ENCODE results near the gene TADA2A. TPM values are rescaled to one million over a fixed set of nuclear protein-coding genes. Genes with fewer than 3 reads are reported as not detected.

Gene TADA2A
- polyA plus RNA-seq, 1 donor (not counting 4 experiments of a cell fraction or from before 2014, with no cell fraction given), result 13.8 TPM

DNA sequence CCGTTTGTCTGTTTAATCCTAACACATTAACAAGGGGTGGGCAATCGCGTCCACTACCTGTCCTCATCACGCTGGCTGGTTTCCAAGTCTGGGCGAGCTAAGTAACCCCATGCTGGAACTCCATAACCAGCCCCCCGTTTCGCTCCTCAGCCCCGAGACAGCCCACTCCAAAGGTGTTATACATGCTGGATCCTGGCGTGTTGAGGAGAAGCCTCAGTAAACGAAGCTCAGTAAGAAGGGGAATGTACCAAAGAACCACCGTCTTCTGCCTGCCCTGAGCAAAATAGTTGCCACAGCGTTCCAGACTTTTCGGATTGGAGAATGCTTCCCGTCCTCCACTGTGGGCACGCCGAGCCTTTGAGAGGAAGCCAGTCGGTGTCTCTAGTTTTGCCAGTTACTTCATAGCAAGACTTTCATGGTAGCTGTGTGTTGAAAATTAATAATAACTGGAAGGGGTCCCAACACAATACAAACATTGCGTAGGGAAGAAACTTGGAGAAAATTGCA is 47.0 kb upstream of the TADA2A start:
- peak overlapping the region; percentile 82 for H2AFZ ChIP-seq (ENCODE audit: control insufficient read depth, low read length)
- peak overlapping the region; percentile 96 for H3K9ac ChIP-seq (ENCODE audit: control insufficient read depth, extremely low read depth, insufficient read depth, low read length)
- TF ChIP-seq EZH2 (IDR thresholded peaks at IDR 0.05; ENCODE audit: low read length), result no peak
- TF ChIP-seq, protein P1, sequence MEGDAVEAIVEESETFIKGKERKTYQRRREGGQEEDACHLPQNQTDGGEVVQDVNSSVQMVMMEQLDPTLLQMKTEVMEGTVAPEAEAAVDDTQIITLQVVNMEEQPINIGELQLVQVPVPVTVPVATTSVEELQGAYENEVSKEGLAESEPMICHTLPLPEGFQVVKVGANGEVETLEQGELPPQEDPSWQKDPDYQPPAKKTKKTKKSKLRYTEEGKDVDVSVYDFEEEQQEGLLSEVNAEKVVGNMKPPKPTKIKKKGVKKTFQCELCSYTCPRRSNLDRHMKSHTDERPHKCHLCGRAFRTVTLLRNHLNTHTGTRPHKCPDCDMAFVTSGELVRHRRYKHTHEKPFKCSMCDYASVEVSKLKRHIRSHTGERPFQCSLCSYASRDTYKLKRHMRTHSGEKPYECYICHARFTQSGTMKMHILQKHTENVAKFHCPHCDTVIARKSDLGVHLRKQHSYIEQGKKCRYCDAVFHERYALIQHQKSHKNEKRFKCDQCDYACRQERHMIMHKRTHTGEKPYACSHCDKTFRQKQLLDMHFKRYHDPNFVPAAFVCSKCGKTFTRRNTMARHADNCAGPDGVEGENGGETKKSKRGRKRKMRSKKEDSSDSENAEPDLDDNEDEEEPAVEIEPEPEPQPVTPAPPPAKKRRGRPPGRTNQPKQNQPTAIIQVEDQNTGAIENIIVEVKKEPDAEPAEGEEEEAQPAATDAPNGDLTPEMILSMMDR (optimal IDR thresholded peaks at IDR 0.05 in 1 of 3, IDR thresholded peaks at IDR 0.05 in 1 of 3, conservative IDR thresholded peaks at IDR 0.05 in 1 of 3; ENCODE audit: extremely low read depth in 1 of 3, insufficient read depth in 2 of 3, low read length in 3 of 3), result no peak
- H3K27me3 ChIP-seq (ENCODE audit: control insufficient read depth, extremely low read depth, insufficient read depth, low read length), result no peaks in the 10 kb centered on the region
- H3K36me3 ChIP-seq (ENCODE audit: control insufficient read depth in 2 of 2, extremely low read depth in 1 of 2, insufficient read depth in 2 of 2, low read length in 2 of 2), result no peaks in the 10 kb centered on the region
- H3K9me3 ChIP-seq (ENCODE audit: control insufficient read depth, low read depth, low read length), result no peaks in the 10 kb centered on the region
- H3K4me3 ChIP-seq (ENCODE audit: control insufficient read depth in 2 of 3, extremely low read depth in 1 of 3, insufficient read depth in 2 of 3, low read depth in 1 of 3, low read length in 3 of 3), result peak overlapping the region in 2 of 3 experiments; percentile 51 to 81
- H3K4me1 ChIP-seq (ENCODE audit: control insufficient read depth, extremely low read depth, insufficient read depth, low read length), result peaks cover 44% of the 10 kb centered on the region
- DNase-seq (ENCODE audit: low read depth, low spot score) (no peak), FAIRE-seq (no peak)
- peak overlapping the region; percentile 86 for H3K27ac ChIP-seq (ENCODE audit: control insufficient read depth, insufficient read depth, low read length)
- H3K4me2 ChIP-seq (ENCODE audit: control insufficient read depth, extremely low read depth, insufficient read depth, low read depth, low read length), result peak overlapping the region; percentile 98
- no peaks in the 10 kb centered on the region for H3K9me1 ChIP-seq (ENCODE audit: control insufficient read depth, extremely low read depth, insufficient read depth, low read length)
- dilution Hi-C loops (cut with MboI; ENCODE audit: extremely low pct_ligation_motif_present, low sequenced_read_pairs), result no loop called here
- no peaks in the 10 kb centered on the region for H4K20me1 ChIP-seq (ENCODE audit: control insufficient read depth, extremely low read depth, insufficient read depth, low read length)
- peaks cover 40% of the 10 kb centered on the region for H3K79me2 ChIP-seq (ENCODE audit: control insufficient read depth, insufficient read depth, low read length)

DNA sequence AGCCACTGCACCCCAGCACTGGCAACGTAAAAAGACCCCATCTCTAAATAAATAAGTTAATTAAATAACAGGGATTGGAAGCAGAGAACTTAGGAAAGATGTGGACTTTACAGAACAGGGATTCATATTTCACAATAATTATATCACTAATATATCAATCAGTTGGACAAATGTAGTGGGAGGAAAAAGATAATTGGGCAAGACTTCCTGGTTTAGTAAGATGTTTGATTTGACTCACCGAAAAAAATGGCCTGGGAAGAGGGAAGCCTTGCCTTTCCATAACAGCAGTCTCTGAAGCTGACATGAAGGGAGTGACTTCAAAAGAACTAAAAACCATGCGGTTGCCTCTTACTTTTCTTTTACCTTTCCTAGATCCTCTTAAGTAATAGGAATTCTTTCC is 46.1 kb upstream of the TADA2A start:
- peaks cover 44% of the 10 kb centered on the region for H3K4me1 ChIP-seq (ENCODE audit: control insufficient read depth, extremely low read depth, insufficient read depth, low read length)
- no peak for DNase-seq (ENCODE audit: low read depth, low spot score)
- peaks cover 31% of the 10 kb centered on the region for H3K79me2 ChIP-seq (ENCODE audit: control insufficient read depth, insufficient read depth, low read length)
- no peaks in the 10 kb centered on the region for H3K9me1 ChIP-seq (ENCODE audit: control insufficient read depth, extremely low read depth, insufficient read depth, low read length)
- no peaks in the 10 kb centered on the region for H3K27me3 ChIP-seq (ENCODE audit: control insufficient read depth, extremely low read depth, insufficient read depth, low read length)
- dilution Hi-C loops (cut with MboI; ENCODE audit: extremely low pct_ligation_motif_present, low sequenced_read_pairs), result no loop called here
- H3K9ac ChIP-seq (ENCODE audit: control insufficient read depth, extremely low read depth, insufficient read depth, low read length), result no peak overlapping the region
- H3K4me3 ChIP-seq (ENCODE audit: control insufficient read depth in 2 of 3, extremely low read depth in 1 of 3, insufficient read depth in 2 of 3, low read depth in 1 of 3, low read length in 3 of 3), result no peak overlapping the region
- no peak overlapping the region for H2AFZ ChIP-seq (ENCODE audit: control insufficient read depth, low read length)
- peak overlapping the region; percentile 82 for H3K4me2 ChIP-seq (ENCODE audit: control insufficient read depth, extremely low read depth, insufficient read depth, low read depth, low read length)
- peak overlapping the region; percentile 86 for H3K27ac ChIP-seq (ENCODE audit: control insufficient read depth, insufficient read depth, low read length)
- FAIRE-seq, result no peak
- no peaks in the 10 kb centered on the region for H3K36me3 ChIP-seq (ENCODE audit: control insufficient read depth in 2 of 2, extremely low read depth in 1 of 2, insufficient read depth in 2 of 2, low read length in 2 of 2)
- H3K9me3 ChIP-seq (ENCODE audit: control insufficient read depth, low read depth, low read length), result no peaks in the 10 kb centered on the region
- TF ChIP-seq, protein P1 (optimal IDR thresholded peaks at IDR 0.05 in 1 of 3, IDR thresholded peaks at IDR 0.05 in 1 of 3, conservative IDR thresholded peaks at IDR 0.05 in 1 of 3; ENCODE audit: extremely low read depth in 1 of 3, insufficient read depth in 2 of 3, low read length in 3 of 3), result no peak
- TF ChIP-seq EZH2 (IDR thresholded peaks at IDR 0.05; ENCODE audit: low read length), result no peak
- no peaks in the 10 kb centered on the region for H4K20me1 ChIP-seq (ENCODE audit: control insufficient read depth, extremely low read depth, insufficient read depth, low read length)

All from keratinocyte (primary cell).